Brain microvascular endothelial cell (primary cell): Measurements from ENCODE around the gene GLI2.

Experiments used
- DNase-seq: peaks from one replicate; pipeline ENCODE4 v3.0.0-alpha.2; 2020
- H3K27ac ChIP-seq: fragments of 250-450 bp; sonication (Bioruptor Pico); 2 replicates; pipeline ENCODE4 v1.5.1; 2020; ENCODE audit warnings: mild to moderate bottlenecking, moderate library complexity
- H3K27me3 ChIP-seq: fragments of 250-450 bp; sonication (Bioruptor Pico); replicated peaks from 2 replicates; pipeline ENCODE4 v1.5.1; 2020; ENCODE audit warnings: mild to moderate bottlenecking
- H3K36me3 ChIP-seq: fragments of 250-450 bp; sonication (Bioruptor Pico); replicated peaks from 2 replicates; pipeline ENCODE4 v1.5.1; 2020; ENCODE audit warnings: mild to moderate bottlenecking
- H3K4me3 ChIP-seq: 2 replicates; pipeline ENCODE4 v1.5.1; 2011; ENCODE audit warnings: low read depth, mild to moderate bottlenecking, control low read depth, low read length, moderate library complexity
- in situ Hi-C: cut with HindIII; loops from 2 replicates; pipeline ENCODE4 v1.10.0; 2017; ENCODE audit warnings: low sequenced_read_pairs, low pct_ligation_motif_present
- TF ChIP-seq, protein P1 (sequence below): IDR thresholded peaks from 2 replicates; pipeline ENCODE4 v1.5.1; 2011; ENCODE audit warnings: low read depth, mild to moderate bottlenecking, moderate library complexity, low read length, control low read depth, inconsistent platforms; ENCODE audit errors: missing control alignments

GLI2 gene

GRCh38 chr2:120692691-120693090 is 43.0 kb upstream of the GLI2 start:
- H3K27ac ChIP-seq, result no peak overlapping the region
- no peak for DNase-seq
- H3K36me3 ChIP-seq, result no peaks in the 10 kb centered on the region
- in situ Hi-C loops, result no loop called here
- TF ChIP-seq, protein P1, sequence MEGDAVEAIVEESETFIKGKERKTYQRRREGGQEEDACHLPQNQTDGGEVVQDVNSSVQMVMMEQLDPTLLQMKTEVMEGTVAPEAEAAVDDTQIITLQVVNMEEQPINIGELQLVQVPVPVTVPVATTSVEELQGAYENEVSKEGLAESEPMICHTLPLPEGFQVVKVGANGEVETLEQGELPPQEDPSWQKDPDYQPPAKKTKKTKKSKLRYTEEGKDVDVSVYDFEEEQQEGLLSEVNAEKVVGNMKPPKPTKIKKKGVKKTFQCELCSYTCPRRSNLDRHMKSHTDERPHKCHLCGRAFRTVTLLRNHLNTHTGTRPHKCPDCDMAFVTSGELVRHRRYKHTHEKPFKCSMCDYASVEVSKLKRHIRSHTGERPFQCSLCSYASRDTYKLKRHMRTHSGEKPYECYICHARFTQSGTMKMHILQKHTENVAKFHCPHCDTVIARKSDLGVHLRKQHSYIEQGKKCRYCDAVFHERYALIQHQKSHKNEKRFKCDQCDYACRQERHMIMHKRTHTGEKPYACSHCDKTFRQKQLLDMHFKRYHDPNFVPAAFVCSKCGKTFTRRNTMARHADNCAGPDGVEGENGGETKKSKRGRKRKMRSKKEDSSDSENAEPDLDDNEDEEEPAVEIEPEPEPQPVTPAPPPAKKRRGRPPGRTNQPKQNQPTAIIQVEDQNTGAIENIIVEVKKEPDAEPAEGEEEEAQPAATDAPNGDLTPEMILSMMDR, result no peak
- no peak overlapping the region for H3K4me3 ChIP-seq
- no peaks in the 10 kb centered on the region for H3K27me3 ChIP-seq

DNA sequence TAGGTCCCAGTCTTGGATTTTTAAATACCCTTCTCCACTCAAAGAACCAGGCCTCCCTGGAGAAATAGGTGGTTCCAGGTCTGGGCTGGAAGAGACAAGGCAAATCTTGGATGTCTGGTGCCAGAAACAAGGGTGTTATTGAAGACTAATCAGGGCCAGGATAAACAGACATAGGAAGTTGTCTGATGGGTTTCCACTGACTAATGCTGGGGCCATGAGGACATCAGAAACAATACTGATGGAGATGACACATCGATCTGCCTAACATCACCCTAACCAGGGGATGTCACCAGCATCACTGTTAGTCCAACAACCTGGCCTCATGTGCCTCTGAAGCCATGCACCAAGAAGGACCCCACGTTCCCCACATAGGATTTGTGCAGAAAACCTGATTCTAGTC is 42.5 kb upstream of the GLI2 start:
- no peaks in the 10 kb centered on the region for H3K36me3 ChIP-seq
- no peaks in the 10 kb centered on the region for H3K27me3 ChIP-seq
- in situ Hi-C loops, result no loop called here
- TF ChIP-seq, protein P1, result no peak
- H3K4me3 ChIP-seq, result no peak overlapping the region
- peak; percentile 40 for DNase-seq
- no peak overlapping the region for H3K27ac ChIP-seq

- Histone ChIP-seq H3K27me3 (no peaks in the 10 kb centered on the region), H3K27ac (no peak overlapping the region), H3K36me3 (no peaks in the 10 kb centered on the region), H3K4me3 (no peak overlapping the region)
- TF ChIP-seq, protein P1, result no peak
- in situ Hi-C loops, result no loop called here
- DNase-seq, result no peak
Observed at GRCh38 chr2:120694034-120694433, 41.6 kb upstream of the GLI2 start.

DNA sequence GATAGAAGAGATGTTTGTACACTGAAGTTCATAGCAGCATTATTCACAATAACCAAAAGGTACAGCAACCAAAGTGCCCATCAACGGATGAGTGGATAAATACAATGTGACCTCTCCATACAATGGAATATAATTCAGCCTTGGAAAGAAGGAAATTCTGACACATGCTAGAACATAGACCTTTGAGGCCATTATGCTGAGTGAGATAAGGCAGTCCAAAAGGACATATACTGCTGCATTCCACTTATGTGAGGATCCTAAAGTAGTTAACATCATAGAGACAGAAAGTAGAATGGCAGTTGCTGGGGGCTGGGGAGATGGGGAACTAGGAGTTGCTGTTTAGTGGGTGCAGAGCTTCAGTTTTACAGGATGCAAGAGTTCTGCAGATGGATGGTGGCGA is 38.2 kb upstream of the GLI2 start:
- TF ChIP-seq, protein P1, result no peak
- in situ Hi-C loops, result no loop called here
- Histone ChIP-seq H3K36me3 (no peaks in the 10 kb centered on the region), H3K27me3 (no peaks in the 10 kb centered on the region), H3K4me3 (no peak overlapping the region), H3K27ac (no peak overlapping the region)
- DNase-seq, result no peak

GRCh38 chr2:120699292-120699691 is 36.4 kb upstream of the GLI2 start:
- Histone ChIP-seq H3K27me3 (no peaks in the 10 kb centered on the region), H3K27ac (no peak overlapping the region), H3K4me3 (no peak overlapping the region), H3K36me3 (no peaks in the 10 kb centered on the region)
- TF ChIP-seq, protein P1, result no peak
- DNase-seq, result no peak
- in situ Hi-C loops, result no loop called here

DNA sequence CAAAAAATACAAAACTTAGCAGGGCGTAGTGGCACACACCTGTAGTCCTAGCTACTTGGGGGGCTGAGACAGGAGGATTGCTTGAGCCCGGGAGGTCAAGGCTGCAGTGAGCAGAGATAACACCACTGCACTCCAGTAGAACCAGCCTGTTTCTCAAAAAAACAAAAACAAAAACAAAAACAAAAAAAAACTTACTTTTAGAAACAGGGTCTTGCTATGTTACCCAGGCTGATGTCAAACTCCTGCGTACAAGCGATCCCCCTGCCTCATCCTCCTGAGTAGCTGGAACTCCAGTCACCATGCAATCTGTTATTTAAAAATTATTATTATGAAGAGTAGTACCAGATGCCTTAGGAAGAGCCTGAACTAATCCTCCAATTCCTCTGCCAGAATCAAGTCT is 35.0 kb upstream of the GLI2 start:
- no peak overlapping the region for H3K4me3 ChIP-seq
- TF ChIP-seq, protein P1, result no peak
- DNase-seq, result no peak
- no peaks in the 10 kb centered on the region for H3K27me3 ChIP-seq
- no peak overlapping the region for H3K27ac ChIP-seq
- in situ Hi-C loops, result loop anchor here (10.0 kb wide), 1 partner anchor 364 kb away; no protein-coding TSS in a partner anchor
- H3K36me3 ChIP-seq, result no peaks in the 10 kb centered on the region
